SK-N-SH treated with all-trans-retinoic acid at 6 μM for 48 hours (cell line): ENCODE measurements around the gene GNRHR.

ENCODE experiments used
- ATAC-seq: fragments of 200-7000 bp; cut with Tn5 transposase; 3 replicates; pipeline ENCODE4 v1.9.1; 2020; ENCODE audit warnings: mild to moderate bottlenecking, moderate library complexity
- ARNTL ChIP-seq: fragments of 450-650 bp; formaldehyde crosslinking; IDR thresholded peaks from 2 replicates; pipeline ENCODE4 v1.5.0; 2020; ENCODE audit warnings: low read depth, mild to moderate bottlenecking, moderate library complexity, borderline replicate concordance
- BACH2 ChIP-seq: fragments of 250-450 bp; sonication (Bioruptor Pico); IDR thresholded peaks from 2 replicates; pipeline ENCODE4 v1.9.0; 2021; ENCODE audit warnings: mild to moderate bottlenecking, borderline replicate concordance
- CREB5 ChIP-seq: fragments of 250-450 bp; sonication (Bioruptor Pico); IDR thresholded peaks from 2 replicates; pipeline ENCODE4 v1.5.1; 2020; ENCODE audit warnings: low read depth, mild to moderate bottlenecking, moderate library complexity
- CSDC2 ChIP-seq: fragments of 250-450 bp; sonication (Bioruptor Pico); IDR thresholded peaks from 2 replicates; pipeline ENCODE4 v1.5.0; 2020; ENCODE audit warnings: mild to moderate bottlenecking, moderate library complexity
- CSRNP3 ChIP-seq: fragments of 250-450 bp; sonication (Bioruptor Pico); IDR thresholded peaks from 2 replicates; pipeline ENCODE4 v1.5.1; 2021; ENCODE audit warnings: mild to moderate bottlenecking, moderate library complexity
- ESRRG ChIP-seq: fragments of 250-450 bp; sonication (Bioruptor Pico); IDR thresholded peaks from 2 replicates; pipeline ENCODE4 v1.6.1; 2021; ENCODE audit warnings: mild to moderate bottlenecking
- GLIS3 ChIP-seq: fragments of 250-450 bp; sonication (Bioruptor Pico); IDR thresholded peaks from 2 replicates; pipeline ENCODE4 v1.5.0; 2020; ENCODE audit warnings: mild to moderate bottlenecking, moderate library complexity
- OSR1 ChIP-seq: fragments of 250-450 bp; sonication (Bioruptor Pico); IDR thresholded peaks from 2 replicates; pipeline ENCODE4 v1.8.0; 2022; ENCODE audit warnings: moderate library complexity, mild to moderate bottlenecking, inconsistent platforms
- PATZ1 ChIP-seq: fragments of 250-450 bp; sonication (Bioruptor Pico); IDR thresholded peaks from 2 replicates; pipeline ENCODE4 v1.8.0; 2020; ENCODE audit warnings: mild to moderate bottlenecking, moderate library complexity, borderline replicate concordance
- POU6F1 ChIP-seq: fragments of 250-450 bp; sonication (Bioruptor Pico); IDR thresholded peaks from 2 replicates; pipeline ENCODE4 v1.8.0; 2021; ENCODE audit warnings: low read depth, mild to moderate bottlenecking, moderate library complexity, borderline replicate concordance
- PPARA ChIP-seq: fragments of 250-450 bp; sonication (Bioruptor Pico); IDR thresholded peaks from 2 replicates; pipeline ENCODE4 v1.5.0; 2020; ENCODE audit warnings: mild to moderate bottlenecking, borderline replicate concordance
- RARB ChIP-seq: fragments of 250-450 bp; sonication (Bioruptor Pico); IDR thresholded peaks from 2 replicates; pipeline ENCODE4 v1.8.0; 2021; ENCODE audit warnings: mild to moderate bottlenecking, moderate library complexity
- SNAI2 ChIP-seq: fragments of 250-450 bp; sonication (Bioruptor Pico); IDR thresholded peaks from 2 replicates; pipeline ENCODE4 v1.5.0; 2020; ENCODE audit warnings: mild to moderate bottlenecking, moderate library complexity
- TCF4 ChIP-seq: fragments of 250-450 bp; sonication (Bioruptor Pico); IDR thresholded peaks from 2 replicates; pipeline ENCODE4 v1.8.0; 2021; ENCODE audit warnings: mild to moderate bottlenecking, moderate library complexity, borderline replicate concordance
- TOX ChIP-seq: fragments of 250-450 bp; sonication (Bioruptor Pico); IDR thresholded peaks from 2 replicates; pipeline ENCODE4 v1.8.0; 2021; ENCODE audit warnings: mild to moderate bottlenecking, moderate library complexity, borderline replicate concordance
- TSHZ2 ChIP-seq: fragments of 250-450 bp; sonication (Bioruptor Pico); IDR thresholded peaks from 2 replicates; pipeline ENCODE4 v1.5.0; 2020; ENCODE audit warnings: mild to moderate bottlenecking, moderate library complexity
- ZC3H10 ChIP-seq: fragments of 250-450 bp; sonication (Bioruptor Pico); IDR thresholded peaks from 2 replicates; pipeline ENCODE4 v1.5.1; 2021; ENCODE audit warnings: mild to moderate bottlenecking, moderate library complexity
- ZFP3 ChIP-seq: fragments of 250-450 bp; sonication (Bioruptor Pico); IDR thresholded peaks from 2 replicates; pipeline ENCODE4 v1.5.0; 2020; ENCODE audit warnings: mild to moderate bottlenecking, moderate library complexity
- ZFP30 ChIP-seq: fragments of 450-650 bp; formaldehyde crosslinking; IDR thresholded peaks from 2 replicates; pipeline ENCODE4 v1.5.0; 2022; ENCODE audit warnings: mild to moderate bottlenecking, moderate library complexity
- ZNF565 ChIP-seq: fragments of 450-650 bp; formaldehyde crosslinking; conservative IDR thresholded peaks from 2 replicates; pipeline ENCODE4 v1.5.0; 2020; ENCODE audit warnings: low read depth, mild to moderate bottlenecking, moderate library complexity
- ZNF70 ChIP-seq: fragments of 450-650 bp; formaldehyde crosslinking; IDR thresholded peaks from 2 replicates; pipeline ENCODE4 v1.5.0; 2020; ENCODE audit warnings: mild to moderate bottlenecking, moderate library complexity

Gene GNRHR

GRCh38 chr4:67754288-67754687 is at the start of gene GNRHR:
Gene GNRHR (minus strand): TSS chr4:67754388. CDS start chr4:67754335, 53 bp downstream.
- no peak for TF ChIP-seq OSR1 (CRISPR knock-in tag)
- TF ChIP-seq ZFP30 (CRISPR knock-in tag) = no peak
- no peak for ATAC-seq

GRCh38 chr4:67796810-67797209 is 42.6 kb upstream of the GNRHR start:
- TF ChIP-seq OSR1 (CRISPR knock-in tag) = no peak
- no peak for TF ChIP-seq CREB5 (CRISPR knock-in tag)
- TF ChIP-seq ESRRG (CRISPR knock-in tag) = no peak
- no peak for TF ChIP-seq ZFP3
- TF ChIP-seq ZNF565 (CRISPR knock-in tag) = no peak
- TF ChIP-seq TOX = no peak
- TF ChIP-seq RARB = no peak
- no peak for TF ChIP-seq POU6F1 (CRISPR knock-in tag)
- TF ChIP-seq ZNF70 = no peak
- no peak for TF ChIP-seq BACH2
- no peak for TF ChIP-seq PPARA (CRISPR knock-in tag)
- no peak for TF ChIP-seq PATZ1 (CRISPR knock-in tag)
- TF ChIP-seq TCF4 (CRISPR knock-in tag) = no peak
- no peak for TF ChIP-seq TSHZ2 (CRISPR knock-in tag)
- no peak for TF ChIP-seq CSDC2 (CRISPR knock-in tag)
- no peak for TF ChIP-seq GLIS3
- TF ChIP-seq ZC3H10 = no peak
- no peak for ATAC-seq

GRCh38 chr4:67790721-67791120 is 36.5 kb upstream of the GNRHR start:
- ATAC-seq = no peak
- TF ChIP-seq POU6F1 (CRISPR knock-in tag) = no peak
- TF ChIP-seq SNAI2 (CRISPR knock-in tag) = no peak
- no peak for TF ChIP-seq ZNF565 (CRISPR knock-in tag)
- no peak for TF ChIP-seq ZC3H10
- TF ChIP-seq ARNTL (CRISPR knock-in tag) = no peak
- TF ChIP-seq ZFP3 = no peak

GRCh38 chr4:67787311-67787710 is 33.1 kb upstream of the GNRHR start:
- ATAC-seq = no peak
- TF ChIP-seq PATZ1 (CRISPR knock-in tag) (no peak), CSDC2 (CRISPR knock-in tag) (no peak), TOX (no peak), ZFP3 (no peak), GLIS3 (no peak), ARNTL (CRISPR knock-in tag) (no peak), PPARA (CRISPR knock-in tag) (no peak), CSRNP3 (CRISPR knock-in tag) (no peak), ZNF70 (no peak), ZC3H10 (no peak)
